Measurements from ENCODE around the gene DCLRE1B. TPM values are rescaled to one million over a fixed set of nuclear protein-coding genes. Genes with fewer than 3 reads are reported as not detected.

Gene DCLRE1B
- total and polyA plus RNA-seq, 9 of the 15 experiments (the other 6 are each of a cell fraction or from before 2014, with no cell fraction given) = 10.6 to 28.8 (median 17.2) TPM

- TF ChIP-seq, protein P1, sequence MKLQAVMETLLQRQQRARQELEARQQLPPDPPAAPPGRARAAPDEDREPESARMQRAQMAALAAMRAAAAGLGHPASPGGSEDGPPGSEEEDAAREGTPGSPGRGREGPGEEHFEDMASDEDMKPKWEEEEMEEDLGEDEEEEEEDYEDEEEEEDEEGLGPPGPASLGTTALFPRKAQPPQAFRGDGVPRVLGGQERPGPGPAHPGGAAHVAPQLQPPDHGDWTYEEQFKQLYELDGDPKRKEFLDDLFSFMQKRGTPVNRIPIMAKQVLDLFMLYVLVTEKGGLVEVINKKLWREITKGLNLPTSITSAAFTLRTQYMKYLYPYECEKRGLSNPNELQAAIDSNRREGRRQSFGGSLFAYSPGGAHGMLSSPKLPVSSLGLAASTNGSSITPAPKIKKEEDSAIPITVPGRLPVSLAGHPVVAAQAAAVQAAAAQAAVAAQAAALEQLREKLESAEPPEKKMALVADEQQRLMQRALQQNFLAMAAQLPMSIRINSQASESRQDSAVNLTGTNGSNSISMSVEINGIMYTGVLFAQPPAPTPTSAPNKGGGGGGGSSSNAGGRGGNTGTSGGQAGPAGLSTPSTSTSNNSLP (IDR thresholded peaks at IDR 0.05; ENCODE audit: borderline replicate concordance, low read depth, low read length) = no peak
- TF ChIP-seq CCAR2 (IDR thresholded peaks at IDR 0.05; ENCODE audit: low read depth, low read length) (no peak), VEZF1 (CRISPR knock-in tag; IDR thresholded peaks at IDR 0.05) (peak; percentile 53), ZNF740 (CRISPR knock-in tag; IDR thresholded peaks at IDR 0.05) (no peak), ZNF740 (tag; IDR thresholded peaks at IDR 0.05) (0 out of 4 replicates have a peak, but pooled peaks of 1 of the 2 experiments have one; percentile 18), SRF (CRISPR knock-in tag; IDR thresholded peaks at IDR 0.05) (0 out of 4 replicates have a peak, but pooled peaks of 1 of the 2 experiments have one; percentile 35), SNAPC5 (CRISPR knock-in tag; IDR thresholded peaks at IDR 0.05) (no peak), CBX1 (IDR thresholded peaks at IDR 0.05; ENCODE audit: low read depth) (no peak), POLR2AphosphoS5 (IDR thresholded peaks at IDR 0.05; ENCODE audit: control insufficient read depth, insufficient read depth, low read depth, low read length) (peak; percentile 25; the same call in 1 of the 2 replicates), ATF7 (IDR thresholded peaks at IDR 0.05) (peak; percentile 79), CEBPG (CRISPR knock-in tag; IDR thresholded peaks at IDR 0.05) (0 out of 2 replicates have a peak, but pooled peaks have one; percentile 30), CEBPG (tag; conservative IDR thresholded peaks at IDR 0.05 in 1 of 2, IDR thresholded peaks at IDR 0.05 in 1 of 2) (peak; percentile 59 to 77), FOXK2 (conservative IDR thresholded peaks at IDR 0.05 in 1 of 2, IDR thresholded peaks at IDR 0.05 in 1 of 2; ENCODE audit: low read depth in 2 of 2) (peak; percentile 75 to 90), SMARCB1 (IDR thresholded peaks at IDR 0.05; ENCODE audit: insufficient read length, low read depth) (no peak), KDM5B (IDR thresholded peaks at IDR 0.05; ENCODE audit: insufficient replicate concordance, low read depth, low read length) (peak; percentile 21), ZC3H4 (CRISPR knock-in tag; IDR thresholded peaks at IDR 0.05; ENCODE audit: borderline replicate concordance) (peak; percentile 2; the same call in 1 of the 2 replicates)
- TF ChIP-seq, protein P2, sequence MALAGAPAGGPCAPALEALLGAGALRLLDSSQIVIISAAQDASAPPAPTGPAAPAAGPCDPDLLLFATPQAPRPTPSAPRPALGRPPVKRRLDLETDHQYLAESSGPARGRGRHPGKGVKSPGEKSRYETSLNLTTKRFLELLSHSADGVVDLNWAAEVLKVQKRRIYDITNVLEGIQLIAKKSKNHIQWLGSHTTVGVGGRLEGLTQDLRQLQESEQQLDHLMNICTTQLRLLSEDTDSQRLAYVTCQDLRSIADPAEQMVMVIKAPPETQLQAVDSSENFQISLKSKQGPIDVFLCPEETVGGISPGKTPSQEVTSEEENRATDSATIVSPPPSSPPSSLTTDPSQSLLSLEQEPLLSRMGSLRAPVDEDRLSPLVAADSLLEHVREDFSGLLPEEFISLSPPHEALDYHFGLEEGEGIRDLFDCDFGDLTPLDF (CRISPR knock-in tag; IDR thresholded peaks at IDR 0.05) = 0 out of 2 replicates have a peak, but pooled peaks have one; percentile 3
- TF ChIP-seq, protein P3, sequence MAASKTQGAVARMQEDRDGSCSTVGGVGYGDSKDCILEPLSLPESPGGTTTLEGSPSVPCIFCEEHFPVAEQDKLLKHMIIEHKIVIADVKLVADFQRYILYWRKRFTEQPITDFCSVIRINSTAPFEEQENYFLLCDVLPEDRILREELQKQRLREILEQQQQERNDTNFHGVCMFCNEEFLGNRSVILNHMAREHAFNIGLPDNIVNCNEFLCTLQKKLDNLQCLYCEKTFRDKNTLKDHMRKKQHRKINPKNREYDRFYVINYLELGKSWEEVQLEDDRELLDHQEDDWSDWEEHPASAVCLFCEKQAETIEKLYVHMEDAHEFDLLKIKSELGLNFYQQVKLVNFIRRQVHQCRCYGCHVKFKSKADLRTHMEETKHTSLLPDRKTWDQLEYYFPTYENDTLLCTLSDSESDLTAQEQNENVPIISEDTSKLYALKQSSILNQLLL (CRISPR knock-in tag; IDR thresholded peaks at IDR 0.05; ENCODE audit: borderline replicate concordance) = no peak
Observed at GRCh38 chr1:113930499-113931161, 25.5 kb downstream of the DCLRE1B start (continued).

All from K562 (cell line).